Prostate gland (tissue), 2 donors: ENCODE results near the gene CCDC71L.

Experiments
- POLR2A ChIP-seq: fragments of 450-650 bp; IDR thresholded peaks from one replicate; pipeline ENCODE4 v1.6.1; 2016; ENCODE audit warnings: antibody characterized with exemption, mild to moderate bottlenecking
- POLR2AphosphoS5 ChIP-seq: sonication (generic); formaldehyde crosslinking; IDR thresholded peaks from one replicate; pipeline ENCODE4 v1.6.1; 2017; ENCODE audit warnings: antibody characterized with exemption
- TF ChIP-seq, protein P1 (sequence below), 4 experiments: fragments of 200-600 bp in 2 of 4; fragments of 450-650 bp in 2 of 4; sonication (generic) in 2 of 4; IDR thresholded peaks; 1 replicate in 3 of 4; 2 replicates in 1 of 4; pipeline ENCODE4 v1.5.1; 2016 to 2019; ENCODE audit warnings: antibody characterized with exemption in 4 of 4, mild to moderate bottlenecking in 2 of 4, moderate library complexity in 2 of 4

DNA sequence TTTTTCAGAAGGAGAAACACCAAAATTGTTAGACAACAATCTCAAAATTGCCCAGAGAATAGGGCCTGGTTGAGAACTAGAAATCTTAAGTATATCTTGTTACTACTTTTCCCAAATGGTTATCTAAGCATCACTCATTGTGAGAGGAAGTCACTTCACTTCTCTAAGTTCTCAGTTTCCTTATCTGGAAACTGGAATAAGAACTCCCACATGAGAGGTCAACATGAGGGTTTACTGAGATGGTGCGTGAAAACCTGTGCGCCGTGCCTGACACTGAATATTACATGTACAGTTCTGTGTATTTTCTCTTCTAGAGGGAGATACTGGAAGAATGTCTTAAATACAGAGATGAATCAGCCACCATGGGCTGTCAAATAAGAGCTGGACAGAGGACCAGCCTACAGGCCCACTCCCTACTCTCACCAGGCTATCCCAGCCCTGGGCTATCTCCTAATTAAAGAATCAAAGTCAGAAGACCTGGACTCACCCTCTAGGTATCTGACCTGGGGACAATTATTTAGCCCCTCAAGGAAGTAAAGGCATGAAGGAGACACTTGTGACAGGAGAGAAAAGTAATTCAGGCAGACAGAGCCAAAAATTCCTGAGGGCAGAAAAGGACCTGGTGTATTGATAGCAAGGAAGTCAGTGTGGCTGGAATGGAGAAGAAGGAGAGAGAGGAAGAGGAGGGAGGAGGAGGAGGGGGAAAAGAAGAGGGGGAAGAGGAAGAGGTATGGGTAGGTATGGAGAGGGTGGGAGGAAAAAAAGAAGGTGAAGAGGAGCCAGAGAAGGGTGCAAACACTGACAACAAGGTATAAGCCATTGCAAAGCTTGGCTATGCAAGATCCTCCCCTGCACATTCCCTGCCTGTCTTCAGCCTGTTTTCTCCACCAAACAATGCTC, 44.9 kb downstream of the CCDC71L start:
- TF ChIP-seq, protein P1, sequence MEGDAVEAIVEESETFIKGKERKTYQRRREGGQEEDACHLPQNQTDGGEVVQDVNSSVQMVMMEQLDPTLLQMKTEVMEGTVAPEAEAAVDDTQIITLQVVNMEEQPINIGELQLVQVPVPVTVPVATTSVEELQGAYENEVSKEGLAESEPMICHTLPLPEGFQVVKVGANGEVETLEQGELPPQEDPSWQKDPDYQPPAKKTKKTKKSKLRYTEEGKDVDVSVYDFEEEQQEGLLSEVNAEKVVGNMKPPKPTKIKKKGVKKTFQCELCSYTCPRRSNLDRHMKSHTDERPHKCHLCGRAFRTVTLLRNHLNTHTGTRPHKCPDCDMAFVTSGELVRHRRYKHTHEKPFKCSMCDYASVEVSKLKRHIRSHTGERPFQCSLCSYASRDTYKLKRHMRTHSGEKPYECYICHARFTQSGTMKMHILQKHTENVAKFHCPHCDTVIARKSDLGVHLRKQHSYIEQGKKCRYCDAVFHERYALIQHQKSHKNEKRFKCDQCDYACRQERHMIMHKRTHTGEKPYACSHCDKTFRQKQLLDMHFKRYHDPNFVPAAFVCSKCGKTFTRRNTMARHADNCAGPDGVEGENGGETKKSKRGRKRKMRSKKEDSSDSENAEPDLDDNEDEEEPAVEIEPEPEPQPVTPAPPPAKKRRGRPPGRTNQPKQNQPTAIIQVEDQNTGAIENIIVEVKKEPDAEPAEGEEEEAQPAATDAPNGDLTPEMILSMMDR (IDR thresholded peaks at IDR 0.05): no peak
- TF ChIP-seq POLR2A (no peak), POLR2AphosphoS5 (no peak)
